ENCODE measurements around the gene IMPA2.
"Not testable (repeated sequence)": the region's sequence is repeated elsewhere in the genome, so short reads cannot be mapped to it uniquely, and the experiment has no call there.

Gene IMPA2

GRCh38 chr18:12052866-12053265 is 71.6 kb downstream of the IMPA2 start:
- no peak for DNase-seq

DNA sequence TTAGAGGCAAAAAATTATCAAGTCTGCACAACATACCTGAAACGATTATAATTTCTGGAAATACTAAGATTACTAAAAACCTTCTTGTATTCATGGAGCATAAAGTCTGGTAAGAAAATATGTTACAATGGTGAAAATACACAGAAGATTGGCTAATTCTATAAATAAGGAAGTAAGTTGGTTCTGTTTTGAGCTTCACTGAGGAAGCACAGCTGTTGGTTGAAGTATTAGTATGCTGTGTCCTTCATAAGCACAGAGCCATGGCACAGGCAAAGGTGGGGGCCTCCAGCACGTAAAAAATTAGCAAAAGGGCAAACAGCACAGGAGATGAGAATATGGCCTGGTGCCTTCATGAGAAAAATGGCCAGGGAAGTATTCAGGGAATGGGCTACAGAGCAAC is 72.0 kb downstream of the IMPA2 start:
- no peak for DNase-seq

- DNase-seq: no peak
These were observed 75.0 kb downstream of the IMPA2 start for GRCh38 chr18:12056034-12056883.

DNA sequence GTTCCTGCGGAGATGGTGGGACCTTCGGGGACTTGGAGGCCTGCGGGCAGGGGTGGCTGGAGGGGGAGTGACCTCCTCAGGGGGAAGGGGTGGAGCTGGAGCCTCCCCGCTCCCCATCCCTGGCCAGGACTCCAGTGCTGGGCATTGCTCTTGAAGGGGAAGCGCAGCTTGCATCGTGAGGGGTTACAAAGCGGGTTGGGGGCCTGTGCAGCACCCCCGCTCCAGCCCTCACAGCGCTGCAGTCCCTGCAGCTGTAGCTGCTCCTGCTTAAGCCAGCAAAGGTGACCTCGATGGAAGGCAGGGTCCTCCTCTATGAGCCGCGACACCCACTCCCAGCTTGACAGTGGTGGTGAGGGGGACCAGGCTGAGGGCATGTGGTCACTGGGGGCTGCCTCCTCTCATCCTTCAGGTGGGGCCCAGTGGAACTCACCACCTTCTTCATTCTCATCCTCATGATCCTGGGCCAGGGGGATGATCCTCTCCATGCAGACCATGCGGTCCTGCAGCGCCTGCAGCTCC is 75.6 kb downstream of the IMPA2 start:
- DNase-seq: no peak

DNA sequence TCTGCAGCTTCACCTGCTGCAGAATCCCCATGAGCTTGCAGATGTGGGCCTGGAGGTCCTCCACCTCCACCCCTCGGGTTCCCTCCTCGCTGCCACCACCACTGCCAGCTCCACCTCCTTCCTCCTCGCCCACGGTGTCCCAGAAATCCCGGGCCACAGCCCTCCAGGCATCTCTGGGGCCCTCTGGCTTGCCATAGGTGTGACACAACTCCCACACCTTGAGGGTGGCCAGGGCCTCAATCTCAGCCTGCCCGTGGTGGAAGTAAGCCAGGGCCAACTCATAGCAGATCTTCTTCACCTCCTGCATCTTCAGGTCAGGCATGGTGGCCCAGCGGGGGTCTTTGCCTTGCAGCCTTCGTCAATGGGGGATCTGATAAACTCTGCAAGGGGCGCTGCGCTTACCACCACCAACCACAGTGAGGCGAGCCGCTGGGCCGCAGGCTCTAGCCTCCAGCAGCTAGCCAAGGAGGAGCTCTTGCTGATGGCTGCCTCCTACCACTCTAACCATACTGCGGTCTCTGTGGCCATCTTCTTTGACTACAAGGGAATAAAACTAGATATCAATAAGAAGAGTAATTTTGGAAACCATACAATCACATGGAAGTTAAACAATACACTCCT is 76.2 kb downstream of the IMPA2 start:
- DNase-seq: no peak

GRCh38 chr18:12059334-12060181 is 78.3 kb downstream of the IMPA2 start:
- DNase-seq: no peak

- DNase-seq: no peak
These were observed 79.0 kb downstream of the IMPA2 start for GRCh38 chr18:12060182-12060870.

DNA sequence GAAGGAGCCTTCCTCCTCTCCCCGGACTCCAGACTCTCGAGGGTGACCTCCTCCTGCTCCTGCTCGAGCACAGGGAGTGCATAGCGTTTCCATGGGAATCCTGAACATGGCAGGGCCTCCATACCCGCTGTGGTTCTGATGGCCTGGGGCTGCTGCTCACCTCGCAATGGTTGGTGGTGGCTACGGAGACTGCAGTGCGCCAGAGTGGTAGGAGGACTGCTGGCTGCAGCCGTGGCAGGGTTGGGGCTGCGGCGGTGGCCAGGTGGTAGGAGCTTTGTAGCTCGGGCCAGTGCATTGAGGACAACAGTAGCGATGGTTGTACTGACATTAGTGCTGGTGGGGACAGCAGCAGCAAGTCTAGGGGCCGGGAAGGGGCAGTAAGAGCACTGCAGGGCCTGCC is 80.4 kb downstream of the IMPA2 start:
- no peak for DNase-seq

DNA sequence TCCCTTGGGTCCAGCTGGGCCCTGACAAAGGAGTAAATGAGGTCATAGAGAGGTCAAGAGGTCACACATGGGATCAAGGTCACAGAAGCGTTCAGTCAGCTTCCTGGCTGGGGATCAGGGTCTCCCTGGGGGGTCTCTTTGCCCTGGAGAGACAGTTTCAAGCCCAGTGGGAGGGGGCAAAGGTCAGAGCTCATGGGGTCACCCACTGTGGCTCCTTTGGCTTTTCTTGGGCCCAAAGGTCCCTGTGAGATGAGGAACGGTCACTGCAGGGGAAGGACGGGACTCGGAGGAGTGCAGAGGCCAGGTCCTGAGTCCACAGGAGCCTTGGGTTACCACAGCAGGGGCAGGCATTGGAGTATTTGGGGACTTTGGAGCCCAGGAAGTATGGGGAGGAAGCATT is 81.7 kb downstream of the IMPA2 start:
- DNase-seq: no peak

- no peak for DNase-seq
These were observed 82.9 kb downstream of the IMPA2 start for GRCh38 chr18:12064086-12064763.

DNA sequence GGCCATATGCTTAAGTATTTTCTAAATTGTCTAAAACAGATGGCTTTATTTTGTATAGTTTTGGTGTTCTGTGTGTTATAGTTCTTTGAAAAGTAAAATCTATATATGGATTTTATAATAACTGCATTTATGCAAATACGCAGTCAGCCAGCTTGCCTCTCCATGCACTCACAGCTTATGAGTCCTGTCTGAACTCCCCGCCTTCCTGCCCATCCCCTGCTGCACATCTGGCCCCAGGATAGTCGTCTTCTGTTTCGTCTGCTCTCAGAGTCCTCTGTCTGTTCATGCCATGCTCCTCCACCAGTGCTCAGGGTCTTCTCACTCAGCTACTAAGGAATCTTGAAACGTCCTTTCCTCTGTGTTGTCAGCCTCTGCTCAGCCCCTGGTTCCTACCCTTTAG is 84.1 kb downstream of the IMPA2 start:
- DNase-seq: no peak

DNA sequence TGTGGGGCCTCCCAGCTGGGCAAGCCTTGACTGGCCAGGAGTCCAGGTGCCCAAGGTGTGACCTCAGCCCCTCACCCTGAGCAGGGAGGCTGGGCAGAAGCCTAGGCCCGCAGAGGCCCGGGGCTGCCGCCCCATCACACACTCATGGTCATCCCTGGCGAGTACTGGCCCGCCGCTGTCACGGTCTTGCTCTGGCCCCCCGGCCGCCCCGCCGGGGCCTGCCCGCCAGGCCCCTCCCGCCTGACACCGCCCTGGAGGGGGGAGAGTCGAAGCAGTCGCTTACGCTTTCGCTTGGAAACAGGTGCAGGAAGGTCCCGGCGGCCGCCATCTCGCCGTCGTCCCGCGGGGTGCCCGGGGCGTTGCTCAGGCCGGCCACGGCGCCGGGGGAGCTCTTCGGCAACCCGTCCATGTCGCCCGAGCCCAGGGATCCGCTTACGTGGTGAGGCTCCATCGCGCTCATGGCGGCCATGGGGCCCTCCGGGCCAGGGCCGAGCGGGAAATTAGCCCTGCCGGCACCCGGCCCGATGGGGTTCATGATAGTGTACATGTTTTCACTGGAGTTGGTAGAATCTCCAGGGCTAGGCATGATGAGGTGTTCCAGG is 85.7 kb downstream of the IMPA2 start:
- DNase-seq: no peak

- DNase-seq: no peak
These were observed 86.4 kb downstream of the IMPA2 start for GRCh38 chr18:12067671-12068070.

DNA sequence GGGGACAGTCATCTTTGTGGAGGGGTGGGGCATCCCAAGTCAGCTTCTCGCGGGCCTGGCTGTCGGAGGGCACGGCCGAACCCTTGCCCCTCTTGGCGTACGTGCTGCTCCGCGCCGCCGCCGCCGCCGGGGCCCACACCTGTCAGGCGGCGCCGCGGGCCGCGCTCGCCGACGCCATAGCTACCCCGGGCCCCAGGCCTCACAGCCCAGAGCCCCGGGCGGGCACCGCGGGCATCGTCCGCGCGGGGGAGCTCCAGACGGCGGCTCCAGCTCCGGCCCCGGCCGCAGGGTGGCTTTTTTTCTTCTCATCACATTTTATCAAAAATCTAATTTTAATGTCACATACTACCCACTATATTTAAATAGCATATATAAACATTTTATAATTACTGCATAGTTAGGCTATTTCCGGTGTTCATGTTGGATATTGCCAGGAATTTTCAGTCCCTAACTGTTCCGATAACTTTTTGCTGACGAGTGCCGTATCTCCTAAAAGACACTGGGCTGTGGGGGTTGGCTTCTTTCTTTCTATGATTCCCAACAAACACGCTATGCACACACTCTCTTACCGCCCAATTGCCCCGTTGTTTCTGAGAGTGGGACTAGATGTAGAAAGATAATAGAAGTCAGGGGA is 87.1 kb downstream of the IMPA2 start:
- not testable (repeated sequence) for DNase-seq

GRCh38 chr18:12068950-12069320 is 87.6 kb downstream of the IMPA2 start:
- no peak for DNase-seq

DNA sequence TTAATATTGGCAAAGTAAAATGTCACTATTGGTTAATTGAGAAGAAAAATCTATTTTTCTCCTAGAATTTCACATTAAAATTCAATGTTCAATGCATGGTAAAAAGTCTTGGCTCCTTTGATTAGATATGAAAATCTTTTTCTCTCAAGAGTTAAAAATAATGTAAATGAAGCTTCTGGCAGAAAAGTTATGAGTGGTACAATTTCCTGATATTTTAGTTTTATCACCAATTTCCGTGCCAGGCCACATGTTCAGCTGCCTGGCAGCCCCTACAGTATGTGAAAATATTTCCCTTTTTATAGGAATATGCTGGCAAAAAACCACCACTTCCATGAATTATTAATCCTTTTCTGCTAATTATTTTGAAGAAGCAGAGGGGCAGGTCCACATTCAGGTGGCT is 89.8 kb downstream of the IMPA2 start:
- not testable (repeated sequence) for DNase-seq

DNA sequence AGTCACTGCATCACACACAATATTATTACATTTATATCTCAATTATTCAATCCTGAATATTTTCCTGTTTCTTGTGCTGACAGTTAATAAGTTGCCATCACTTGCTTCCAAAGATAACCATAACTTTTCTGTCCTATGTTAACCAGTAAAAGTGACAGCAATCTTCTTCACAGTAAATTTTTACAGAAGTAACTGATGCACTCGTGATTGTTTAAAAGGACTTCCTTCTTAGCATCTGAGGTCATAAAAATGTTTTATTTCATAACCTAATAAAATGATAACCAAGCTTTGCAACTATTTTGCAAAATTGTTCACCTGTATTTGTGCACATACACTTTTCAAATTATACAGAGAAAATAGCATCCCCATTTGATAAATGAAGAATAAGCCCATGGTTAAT is 91.7 kb downstream of the IMPA2 start:
- DNase-seq: no peak

DNA sequence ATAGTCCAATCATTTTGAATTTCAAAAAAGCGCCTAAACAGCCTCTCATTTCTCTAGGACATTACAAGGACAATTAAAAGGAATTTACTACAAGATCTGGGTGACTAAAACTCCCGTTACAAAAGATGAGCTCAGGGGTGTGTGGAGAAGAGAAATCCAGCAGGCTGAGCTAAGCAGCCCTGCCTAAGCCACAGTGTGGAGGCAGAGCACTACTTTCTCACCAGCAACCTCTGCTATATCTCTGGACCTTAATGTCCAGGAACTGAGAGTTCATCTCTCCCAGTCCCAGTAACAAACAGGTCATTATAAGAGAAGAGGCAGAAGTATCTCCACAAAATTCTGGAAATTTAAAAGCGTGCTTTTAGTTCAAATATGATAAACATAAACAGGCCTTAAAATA is 93.4 kb downstream of the IMPA2 start:
- no peak for DNase-seq

- no peak for DNase-seq
These were observed 95.3 kb downstream of the IMPA2 start for GRCh38 chr18:12076424-12077140.

GRCh38 chr18:12077994-12078393 is 96.7 kb downstream of the IMPA2 start:
- not testable (repeated sequence) for DNase-seq

Data from cerebellar nuclear complex (tissue), 1 donor.